WTC11 (cell line): ENCODE data around the gene TMEM151B. TPM values are rescaled to one million over a fixed set of nuclear protein-coding genes. Genes with fewer than 3 reads are reported as not detected.

Experiments used
- ATAC-seq: fragments of 200-7000 bp; cut with Tn5 transposase; 2 replicates; pipeline ENCODE4 v1.10.0; 2021; ENCODE audit warnings: mild to moderate bottlenecking, moderate library complexity
- CTCF ChIA-PET: fragments of 300-600 bp; sonication (Branson Sonifier 250); formaldehyde crosslinking; loops from one replicate; lab custom pipeline; 2021; ENCODE audit warnings: antibody characterized with exemption; lab: Charles Lee
- POLR2A ChIA-PET: fragments of 350-600 bp; sonication (Branson Sonifier 250); formaldehyde crosslinking; loops from one replicate; lab custom pipeline; 2021; ENCODE audit warnings: antibody characterized with exemption; lab: Charles Lee
- DNase-seq: peaks from one replicate; pipeline ENCODE4 v3.0.0; 2021; ENCODE audit warnings: low spot score
- H3K27ac Mint-ChIP-seq: 2 replicates; pipeline ENCODE4 v1.8.0; 2021; ENCODE audit warnings: mixed read lengths
- H3K27me3 Mint-ChIP-seq: 2 replicates; pipeline ENCODE4 v1.8.0; 2021; ENCODE audit warnings: low read depth, mild to moderate bottlenecking, moderate library complexity, mixed read lengths
- H3K36me3 Mint-ChIP-seq: 2 replicates; pipeline ENCODE4 v1.8.0; 2021; ENCODE audit warnings: mixed read lengths
- H3K4me1 Mint-ChIP-seq: 2 replicates; pipeline ENCODE4 v1.8.0; 2022; ENCODE audit warnings: mixed read lengths
- H3K4me3 Mint-ChIP-seq: 2 replicates; pipeline ENCODE4 v1.8.0; 2021; ENCODE audit warnings: mild to moderate bottlenecking, moderate library complexity, mixed read lengths
- H3K9me3 Mint-ChIP-seq: 2 replicates; pipeline ENCODE4 v1.8.0; 2021; ENCODE audit warnings: mixed read lengths
- ELF4 ChIP-seq: sonication (generic); formaldehyde crosslinking; IDR thresholded peaks from 2 replicates; pipeline ENCODE4 v1.8.1; 2022; ENCODE audit warnings: low read depth, mild to moderate bottlenecking, moderate library complexity, missing genetic modification reagents
- FOXP1 ChIP-seq: sonication (generic); formaldehyde crosslinking; IDR thresholded peaks from 2 replicates; pipeline ENCODE4 v1.8.0; 2022; ENCODE audit warnings: missing genetic modification reagents, mild to moderate bottlenecking, moderate library complexity, borderline replicate concordance
- GRHL2 ChIP-seq: fragments of 250-450 bp; sonication (Bioruptor Pico); IDR thresholded peaks from 2 replicates; pipeline ENCODE4 v1.8.0; 2022; ENCODE audit warnings: mild to moderate bottlenecking, moderate library complexity; ENCODE audit not compliant: insufficient replicate concordance, severe bottlenecking
- GTF2I ChIP-seq: fragments of 250-450 bp; sonication (Bioruptor Pico); conservative IDR thresholded peaks from 2 replicates; pipeline ENCODE4 v1.4.0; 2021; ENCODE audit warnings: mild to moderate bottlenecking
- HMGA2 ChIP-seq: fragments of 250-450 bp; sonication (Bioruptor Pico); IDR thresholded peaks from 2 replicates; pipeline ENCODE4 v1.4.0; 2021; ENCODE audit warnings: mild to moderate bottlenecking, moderate library complexity
- MXD4 ChIP-seq: fragments of 250-450 bp; sonication (Bioruptor Pico); IDR thresholded peaks from 2 replicates; pipeline ENCODE4 v1.8.0; 2021; ENCODE audit warnings: mild to moderate bottlenecking, moderate library complexity, borderline replicate concordance
- NFYB ChIP-seq: sonication (generic); formaldehyde crosslinking; conservative IDR thresholded peaks from 2 replicates; pipeline ENCODE4 v1.8.0; 2022; ENCODE audit warnings: low read depth, missing genetic modification reagents
- PRRX2 ChIP-seq: fragments of 250-450 bp; sonication (Bioruptor Pico); IDR thresholded peaks from 2 replicates; pipeline ENCODE4 v1.8.0; 2021; ENCODE audit warnings: mild to moderate bottlenecking
- ZBTB21 ChIP-seq: sonication (generic); formaldehyde crosslinking; IDR thresholded peaks from 2 replicates; pipeline ENCODE4 v1.8.1; 2023; ENCODE audit warnings: mild to moderate bottlenecking, missing genetic modification reagents, borderline replicate concordance
- ZNF121 ChIP-seq: sonication (generic); formaldehyde crosslinking; IDR thresholded peaks from 2 replicates; pipeline ENCODE4 v1.8.0; 2023; ENCODE audit warnings: missing genetic modification reagents
- ZNF423 ChIP-seq: fragments of 250-450 bp; sonication (Bioruptor Pico); IDR thresholded peaks from 2 replicates; pipeline ENCODE4 v2.1.2; 2022; ENCODE audit warnings: mild to moderate bottlenecking, moderate library complexity
- total RNA-seq: library from RNA; stranded (reverse); gene quantifications from 3 replicates; pipeline ENCODE4 v1.2.3, GENCODE V29; 2021
- TF ChIP-seq, protein P1 (sequence below): sonication (generic); formaldehyde crosslinking; IDR thresholded peaks from 2 replicates; pipeline ENCODE4 v1.8.0; 2022; ENCODE audit warnings: mild to moderate bottlenecking, missing genetic modification reagents
- TF ChIP-seq, protein P2 (sequence below): sonication (generic); formaldehyde crosslinking; IDR thresholded peaks from 2 replicates; pipeline ENCODE4 v1.8.1; 2023; ENCODE audit warnings: mild to moderate bottlenecking, missing genetic modification reagents
- TF ChIP-seq, protein P3 (sequence below): fragments of 250-450 bp; sonication (Bioruptor Pico); IDR thresholded peaks from 2 replicates; pipeline ENCODE4 v1.9.0; 2021; ENCODE audit warnings: moderate library complexity, mild to moderate bottlenecking, inconsistent platforms, borderline replicate concordance
- TF ChIP-seq, protein P4 (sequence below): fragments of 200-600 bp; IDR thresholded peaks from 2 replicates; pipeline ENCODE4 v1.8.0; 2022; ENCODE audit warnings: antibody characterized with exemption
- TF ChIP-seq, protein P5 (sequence below): fragments of 250-450 bp; sonication (Bioruptor Pico); IDR thresholded peaks from 2 replicates; pipeline ENCODE4 v1.9.0; 2021; ENCODE audit warnings: mild to moderate bottlenecking
- TF ChIP-seq, protein P6 (sequence below): sonication (generic); formaldehyde crosslinking; IDR thresholded peaks from 2 replicates; pipeline ENCODE4 v1.8.1; 2022; ENCODE audit warnings: low read depth, missing genetic modification reagents, borderline replicate concordance
- TF ChIP-seq, protein P7 (sequence below): sonication (generic); formaldehyde crosslinking; IDR thresholded peaks from 2 replicates; pipeline ENCODE4 v1.8.1; 2023; ENCODE audit warnings: mild to moderate bottlenecking, missing genetic modification reagents, borderline replicate concordance
- TF ChIP-seq, protein P8 (sequence below): sonication (generic); formaldehyde crosslinking; IDR thresholded peaks from 2 replicates; pipeline ENCODE4 v1.8.1; 2022; ENCODE audit warnings: missing genetic modification reagents, borderline replicate concordance

The TMEM151B gene
- total RNA-seq, 1 experiment from 2014 or later: 5.5 TPM

DNA sequence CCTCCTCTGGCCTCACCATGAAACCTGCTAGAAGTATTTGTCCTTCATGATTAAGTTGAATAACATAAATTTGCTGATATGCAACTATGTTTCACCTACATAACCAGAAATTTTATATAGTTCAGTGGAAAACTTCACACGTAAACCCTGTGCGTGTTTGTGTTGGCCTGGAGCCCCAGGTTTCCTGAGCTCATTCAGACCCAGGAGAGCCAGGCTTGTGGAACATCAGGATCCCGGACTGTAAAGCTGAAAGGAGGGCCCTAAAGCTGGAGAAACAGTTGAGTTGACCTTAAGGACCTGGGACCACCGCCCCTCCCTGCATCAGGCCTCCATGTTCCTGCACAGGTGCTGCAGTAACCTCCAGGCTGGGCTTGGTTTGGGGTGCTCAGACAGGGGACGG, 69.1 kb downstream of the TMEM151B start:
- Mint-ChIP-seq H3K36me3 (no peaks in the 10 kb centered on the region), H3K9me3 (no peaks in the 10 kb centered on the region), H3K27me3 (peaks cover 20% of the 10 kb centered on the region), H3K4me3 (no peak overlapping the region), H3K4me1 (peaks cover 28% of the 10 kb centered on the region), H3K27ac (no peak overlapping the region)
- no peak for ATAC-seq
- POLR2A ChIA-PET: interaction anchor here (0.6 kb wide), 1 partner anchor 27 kb away, joined by 3 read pairs; no protein-coding TSS in a partner anchor
- CTCF ChIA-PET: interaction anchor here (0.9 to 5.0 kb wide), 7 partner anchors 27 to 167 kb away, joined by 3 to 67 read pairs (median 3); partner anchors contain the start of genes AARS2, SLC35B2 and TMEM151B
- TF ChIP-seq ZNF423 (CRISPR knock-in tag) (no peak), GRHL2 (CRISPR knock-in tag) (no peak), FOXP1 (CRISPR knock-in tag) (no peak), ZBTB21 (CRISPR knock-in tag) (no peak), NFYB (CRISPR knock-in tag) (no peak), ELF4 (CRISPR knock-in tag) (no peak), ZNF121 (CRISPR knock-in tag) (no peak), MXD4 (CRISPR knock-in tag) (no peak), PRRX2 (no peak), HMGA2 (CRISPR knock-in tag) (no peak), GTF2I (CRISPR knock-in tag) (no peak)
- TF ChIP-seq, protein P1, sequence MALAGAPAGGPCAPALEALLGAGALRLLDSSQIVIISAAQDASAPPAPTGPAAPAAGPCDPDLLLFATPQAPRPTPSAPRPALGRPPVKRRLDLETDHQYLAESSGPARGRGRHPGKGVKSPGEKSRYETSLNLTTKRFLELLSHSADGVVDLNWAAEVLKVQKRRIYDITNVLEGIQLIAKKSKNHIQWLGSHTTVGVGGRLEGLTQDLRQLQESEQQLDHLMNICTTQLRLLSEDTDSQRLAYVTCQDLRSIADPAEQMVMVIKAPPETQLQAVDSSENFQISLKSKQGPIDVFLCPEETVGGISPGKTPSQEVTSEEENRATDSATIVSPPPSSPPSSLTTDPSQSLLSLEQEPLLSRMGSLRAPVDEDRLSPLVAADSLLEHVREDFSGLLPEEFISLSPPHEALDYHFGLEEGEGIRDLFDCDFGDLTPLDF: no peak
- TF ChIP-seq, protein P2, sequence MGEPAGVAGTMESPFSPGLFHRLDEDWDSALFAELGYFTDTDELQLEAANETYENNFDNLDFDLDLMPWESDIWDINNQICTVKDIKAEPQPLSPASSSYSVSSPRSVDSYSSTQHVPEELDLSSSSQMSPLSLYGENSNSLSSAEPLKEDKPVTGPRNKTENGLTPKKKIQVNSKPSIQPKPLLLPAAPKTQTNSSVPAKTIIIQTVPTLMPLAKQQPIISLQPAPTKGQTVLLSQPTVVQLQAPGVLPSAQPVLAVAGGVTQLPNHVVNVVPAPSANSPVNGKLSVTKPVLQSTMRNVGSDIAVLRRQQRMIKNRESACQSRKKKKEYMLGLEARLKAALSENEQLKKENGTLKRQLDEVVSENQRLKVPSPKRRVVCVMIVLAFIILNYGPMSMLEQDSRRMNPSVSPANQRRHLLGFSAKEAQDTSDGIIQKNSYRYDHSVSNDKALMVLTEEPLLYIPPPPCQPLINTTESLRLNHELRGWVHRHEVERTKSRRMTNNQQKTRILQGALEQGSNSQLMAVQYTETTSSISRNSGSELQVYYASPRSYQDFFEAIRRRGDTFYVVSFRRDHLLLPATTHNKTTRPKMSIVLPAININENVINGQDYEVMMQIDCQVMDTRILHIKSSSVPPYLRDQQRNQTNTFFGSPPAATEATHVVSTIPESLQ (CRISPR knock-in tag): no peak
- TF ChIP-seq, protein P3, sequence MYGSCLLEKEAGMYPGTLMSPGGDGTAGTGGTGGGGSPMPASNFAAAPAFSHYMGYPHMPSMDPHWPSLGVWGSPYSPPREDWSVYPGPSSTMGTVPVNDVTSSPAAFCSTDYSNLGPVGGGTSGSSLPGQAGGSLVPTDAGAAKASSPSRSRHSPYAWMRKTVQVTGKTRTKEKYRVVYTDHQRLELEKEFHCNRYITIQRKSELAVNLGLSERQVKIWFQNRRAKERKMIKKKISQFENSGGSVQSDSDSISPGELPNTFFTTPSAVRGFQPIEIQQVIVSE: no peak
- TF ChIP-seq, protein P4, sequence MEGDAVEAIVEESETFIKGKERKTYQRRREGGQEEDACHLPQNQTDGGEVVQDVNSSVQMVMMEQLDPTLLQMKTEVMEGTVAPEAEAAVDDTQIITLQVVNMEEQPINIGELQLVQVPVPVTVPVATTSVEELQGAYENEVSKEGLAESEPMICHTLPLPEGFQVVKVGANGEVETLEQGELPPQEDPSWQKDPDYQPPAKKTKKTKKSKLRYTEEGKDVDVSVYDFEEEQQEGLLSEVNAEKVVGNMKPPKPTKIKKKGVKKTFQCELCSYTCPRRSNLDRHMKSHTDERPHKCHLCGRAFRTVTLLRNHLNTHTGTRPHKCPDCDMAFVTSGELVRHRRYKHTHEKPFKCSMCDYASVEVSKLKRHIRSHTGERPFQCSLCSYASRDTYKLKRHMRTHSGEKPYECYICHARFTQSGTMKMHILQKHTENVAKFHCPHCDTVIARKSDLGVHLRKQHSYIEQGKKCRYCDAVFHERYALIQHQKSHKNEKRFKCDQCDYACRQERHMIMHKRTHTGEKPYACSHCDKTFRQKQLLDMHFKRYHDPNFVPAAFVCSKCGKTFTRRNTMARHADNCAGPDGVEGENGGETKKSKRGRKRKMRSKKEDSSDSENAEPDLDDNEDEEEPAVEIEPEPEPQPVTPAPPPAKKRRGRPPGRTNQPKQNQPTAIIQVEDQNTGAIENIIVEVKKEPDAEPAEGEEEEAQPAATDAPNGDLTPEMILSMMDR: no peak
- TF ChIP-seq, protein P5, sequence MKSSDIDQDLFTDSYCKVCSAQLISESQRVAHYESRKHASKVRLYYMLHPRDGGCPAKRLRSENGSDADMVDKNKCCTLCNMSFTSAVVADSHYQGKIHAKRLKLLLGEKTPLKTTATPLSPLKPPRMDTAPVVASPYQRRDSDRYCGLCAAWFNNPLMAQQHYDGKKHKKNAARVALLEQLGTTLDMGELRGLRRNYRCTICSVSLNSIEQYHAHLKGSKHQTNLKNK: no peak
- TF ChIP-seq, protein P6, sequence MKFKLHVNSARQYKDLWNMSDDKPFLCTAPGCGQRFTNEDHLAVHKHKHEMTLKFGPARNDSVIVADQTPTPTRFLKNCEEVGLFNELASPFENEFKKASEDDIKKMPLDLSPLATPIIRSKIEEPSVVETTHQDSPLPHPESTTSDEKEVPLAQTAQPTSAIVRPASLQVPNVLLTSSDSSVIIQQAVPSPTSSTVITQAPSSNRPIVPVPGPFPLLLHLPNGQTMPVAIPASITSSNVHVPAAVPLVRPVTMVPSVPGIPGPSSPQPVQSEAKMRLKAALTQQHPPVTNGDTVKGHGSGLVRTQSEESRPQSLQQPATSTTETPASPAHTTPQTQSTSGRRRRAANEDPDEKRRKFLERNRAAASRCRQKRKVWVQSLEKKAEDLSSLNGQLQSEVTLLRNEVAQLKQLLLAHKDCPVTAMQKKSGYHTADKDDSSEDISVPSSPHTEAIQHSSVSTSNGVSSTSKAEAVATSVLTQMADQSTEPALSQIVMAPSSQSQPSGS (CRISPR knock-in tag): no peak
- TF ChIP-seq, protein P7, sequence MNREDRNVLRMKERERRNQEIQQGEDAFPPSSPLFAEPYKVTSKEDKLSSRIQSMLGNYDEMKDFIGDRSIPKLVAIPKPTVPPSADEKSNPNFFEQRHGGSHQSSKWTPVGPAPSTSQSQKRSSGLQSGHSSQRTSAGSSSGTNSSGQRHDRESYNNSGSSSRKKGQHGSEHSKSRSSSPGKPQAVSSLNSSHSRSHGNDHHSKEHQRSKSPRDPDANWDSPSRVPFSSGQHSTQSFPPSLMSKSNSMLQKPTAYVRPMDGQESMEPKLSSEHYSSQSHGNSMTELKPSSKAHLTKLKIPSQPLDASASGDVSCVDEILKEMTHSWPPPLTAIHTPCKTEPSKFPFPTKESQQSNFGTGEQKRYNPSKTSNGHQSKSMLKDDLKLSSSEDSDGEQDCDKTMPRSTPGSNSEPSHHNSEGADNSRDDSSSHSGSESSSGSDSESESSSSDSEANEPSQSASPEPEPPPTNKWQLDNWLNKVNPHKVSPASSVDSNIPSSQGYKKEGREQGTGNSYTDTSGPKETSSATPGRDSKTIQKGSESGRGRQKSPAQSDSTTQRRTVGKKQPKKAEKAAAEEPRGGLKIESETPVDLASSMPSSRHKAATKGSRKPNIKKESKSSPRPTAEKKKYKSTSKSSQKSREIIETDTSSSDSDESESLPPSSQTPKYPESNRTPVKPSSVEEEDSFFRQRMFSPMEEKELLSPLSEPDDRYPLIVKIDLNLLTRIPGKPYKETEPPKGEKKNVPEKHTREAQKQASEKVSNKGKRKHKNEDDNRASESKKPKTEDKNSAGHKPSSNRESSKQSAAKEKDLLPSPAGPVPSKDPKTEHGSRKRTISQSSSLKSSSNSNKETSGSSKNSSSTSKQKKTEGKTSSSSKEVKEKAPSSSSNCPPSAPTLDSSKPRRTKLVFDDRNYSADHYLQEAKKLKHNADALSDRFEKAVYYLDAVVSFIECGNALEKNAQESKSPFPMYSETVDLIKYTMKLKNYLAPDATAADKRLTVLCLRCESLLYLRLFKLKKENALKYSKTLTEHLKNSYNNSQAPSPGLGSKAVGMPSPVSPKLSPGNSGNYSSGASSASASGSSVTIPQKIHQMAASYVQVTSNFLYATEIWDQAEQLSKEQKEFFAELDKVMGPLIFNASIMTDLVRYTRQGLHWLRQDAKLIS (CRISPR knock-in tag): no peak
- TF ChIP-seq, protein P8, sequence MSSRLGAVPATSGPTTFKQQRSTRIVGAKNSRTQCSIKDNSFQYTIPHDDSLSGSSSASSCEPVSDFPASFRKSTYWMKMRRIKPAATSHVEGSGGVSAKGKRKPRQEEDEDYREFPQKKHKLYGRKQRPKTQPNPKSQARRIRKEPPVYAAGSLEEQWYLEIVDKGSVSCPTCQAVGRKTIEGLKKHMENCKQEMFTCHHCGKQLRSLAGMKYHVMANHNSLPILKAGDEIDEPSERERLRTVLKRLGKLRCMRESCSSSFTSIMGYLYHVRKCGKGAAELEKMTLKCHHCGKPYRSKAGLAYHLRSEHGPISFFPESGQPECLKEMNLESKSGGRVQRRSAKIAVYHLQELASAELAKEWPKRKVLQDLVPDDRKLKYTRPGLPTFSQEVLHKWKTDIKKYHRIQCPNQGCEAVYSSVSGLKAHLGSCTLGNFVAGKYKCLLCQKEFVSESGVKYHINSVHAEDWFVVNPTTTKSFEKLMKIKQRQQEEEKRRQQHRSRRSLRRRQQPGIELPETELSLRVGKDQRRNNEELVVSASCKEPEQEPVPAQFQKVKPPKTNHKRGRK (CRISPR knock-in tag): no peak
- TF ChIP-seq, all 79 proteins: peak for 0
- DNase-seq: no peak
